GM18502 (cell line): ENCODE measurements around the gene BUB1B.
A peak's percentile ranks its signal among the peaks of the same experiment; 100 is the strongest.
"Not testable (repeated sequence)": the region's sequence is repeated elsewhere in the genome, so short reads cannot be mapped to it uniquely, and the experiment has no call there.

ENCODE experiments used
- ATAC-seq: cut with Tn5 transposase; IDR thresholded peaks from one replicate; pipeline ENCODE4 v1.9.1; 2021; ENCODE audit warnings: mild to moderate bottlenecking; ENCODE audit not compliant: unreplicated experiment, poor library complexity

BUB1B gene

DNA sequence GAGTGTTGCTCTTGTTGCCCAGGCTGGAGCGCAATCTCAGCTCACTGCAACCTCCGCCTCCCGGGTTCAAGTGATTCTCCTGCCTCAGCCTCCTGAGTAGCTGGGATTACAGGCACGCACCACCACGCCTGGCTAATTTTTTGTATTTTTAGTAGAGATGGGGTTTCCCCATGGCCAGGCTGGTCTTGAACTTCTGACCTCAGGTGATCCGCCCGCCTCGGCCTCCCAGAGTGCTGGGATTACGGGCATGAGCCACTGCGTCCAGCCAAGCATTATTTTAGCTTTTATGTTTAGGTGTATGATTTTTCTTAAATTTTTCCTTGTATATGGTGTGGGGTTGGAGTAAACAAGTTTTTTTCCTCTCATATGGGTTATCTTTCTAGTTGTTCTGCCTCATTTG, 6.5 kb downstream of the BUB1B start:
- ATAC-seq = not testable (repeated sequence)

GRCh38 chr15:40175160-40175559, 14.3 kb downstream of the BUB1B start:
- ATAC-seq = no peak

DNA sequence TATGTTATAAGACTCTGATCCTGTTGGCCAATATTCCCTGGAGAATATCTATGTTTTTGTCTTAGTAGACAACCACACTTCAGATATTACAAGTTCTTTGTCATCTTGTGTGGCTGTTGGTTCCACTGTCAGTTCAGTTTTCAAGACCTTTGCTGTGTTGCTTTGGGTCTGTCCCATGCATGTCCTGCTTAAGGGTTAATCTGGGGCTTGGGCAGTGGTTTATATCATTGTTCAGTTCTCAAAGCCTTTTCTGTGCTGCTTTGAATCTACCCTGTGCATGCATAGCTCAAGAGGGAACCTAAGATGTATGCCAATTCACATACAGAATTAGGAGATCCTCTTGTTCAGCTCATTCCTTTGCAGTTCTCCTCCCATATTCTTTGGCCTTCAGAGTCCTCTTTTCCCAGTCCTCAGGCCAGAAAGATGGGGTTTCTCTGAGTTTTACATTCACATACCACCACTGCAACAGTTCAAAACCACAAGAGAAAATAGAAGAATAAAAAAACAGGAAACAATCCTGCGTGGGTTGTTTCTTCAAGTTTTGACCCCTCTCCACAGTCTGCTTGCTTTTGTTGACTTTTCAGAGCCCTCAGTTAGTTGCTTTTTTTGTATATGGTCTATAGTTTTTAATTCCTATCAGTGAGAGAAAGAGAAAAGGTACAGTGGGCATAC, 21.6 kb downstream of the BUB1B start:
- ATAC-seq = no peak

- no peak for ATAC-seq
These were observed 23.0 kb downstream of the BUB1B start for GRCh38 chr15:40183636-40184463.

DNA sequence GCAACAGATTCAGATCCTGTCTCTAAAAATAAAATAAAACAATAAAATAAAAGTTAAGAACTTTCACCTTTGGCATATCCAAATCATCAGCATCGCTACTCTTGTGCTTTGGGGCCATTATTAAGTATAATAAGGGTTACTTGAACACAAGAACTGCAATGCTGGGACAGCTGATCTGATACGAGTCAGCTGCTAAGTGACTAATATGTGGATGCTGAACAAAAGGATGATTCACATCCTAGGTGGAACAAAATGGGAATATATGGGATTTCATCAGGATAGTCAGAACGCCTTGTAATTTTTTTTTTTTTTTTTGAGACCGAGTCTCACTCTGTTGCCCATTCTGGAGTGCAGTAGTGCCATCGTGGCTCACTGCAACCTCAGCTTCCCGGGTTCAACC, 29.7 kb downstream of the BUB1B start:
- ATAC-seq = no peak

- no peak for ATAC-seq
These were observed 32.1 kb downstream of the BUB1B start for GRCh38 chr15:40192942-40193341.

- ATAC-seq = no peak
These were observed 36.6 kb downstream of the BUB1B start for GRCh38 chr15:40197434-40197833.

DNA sequence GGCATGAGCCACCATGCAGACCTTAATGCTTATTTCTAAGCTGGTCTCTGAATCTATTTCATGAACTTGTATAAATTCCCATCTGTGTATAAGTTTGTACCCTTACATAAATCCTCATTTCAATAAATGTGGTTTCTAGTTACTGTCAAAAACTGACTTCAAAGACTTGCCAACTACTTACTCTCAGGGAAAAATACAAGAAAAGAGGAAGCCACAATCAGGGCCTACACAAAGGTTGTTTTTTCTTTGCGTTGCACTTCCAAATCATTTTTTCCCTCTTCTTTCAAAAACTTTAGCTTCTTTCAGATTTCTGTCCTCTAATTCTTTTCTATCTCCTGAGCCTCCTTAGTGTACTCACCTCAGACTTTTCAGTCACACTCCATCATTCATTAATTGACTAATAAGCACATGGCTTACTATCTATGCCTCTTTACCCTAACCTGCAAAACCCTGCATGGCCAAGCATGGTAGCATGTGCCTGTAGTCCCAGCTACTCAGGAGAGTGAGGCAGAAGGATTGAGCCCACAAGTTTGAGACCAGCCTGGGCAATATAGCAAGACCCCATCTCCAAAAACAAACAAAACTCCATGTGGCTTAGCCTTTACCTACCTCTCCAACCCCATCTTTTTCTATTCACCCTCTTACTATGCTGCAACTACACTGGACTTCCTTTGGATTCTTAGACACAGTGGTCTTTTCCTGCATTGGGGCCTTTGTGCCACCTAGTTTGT, 37.7 kb downstream of the BUB1B start:
- ATAC-seq = no peak

- no peak for ATAC-seq
These were observed 43.2 kb downstream of the BUB1B start for GRCh38 chr15:40204100-40204499.

DNA sequence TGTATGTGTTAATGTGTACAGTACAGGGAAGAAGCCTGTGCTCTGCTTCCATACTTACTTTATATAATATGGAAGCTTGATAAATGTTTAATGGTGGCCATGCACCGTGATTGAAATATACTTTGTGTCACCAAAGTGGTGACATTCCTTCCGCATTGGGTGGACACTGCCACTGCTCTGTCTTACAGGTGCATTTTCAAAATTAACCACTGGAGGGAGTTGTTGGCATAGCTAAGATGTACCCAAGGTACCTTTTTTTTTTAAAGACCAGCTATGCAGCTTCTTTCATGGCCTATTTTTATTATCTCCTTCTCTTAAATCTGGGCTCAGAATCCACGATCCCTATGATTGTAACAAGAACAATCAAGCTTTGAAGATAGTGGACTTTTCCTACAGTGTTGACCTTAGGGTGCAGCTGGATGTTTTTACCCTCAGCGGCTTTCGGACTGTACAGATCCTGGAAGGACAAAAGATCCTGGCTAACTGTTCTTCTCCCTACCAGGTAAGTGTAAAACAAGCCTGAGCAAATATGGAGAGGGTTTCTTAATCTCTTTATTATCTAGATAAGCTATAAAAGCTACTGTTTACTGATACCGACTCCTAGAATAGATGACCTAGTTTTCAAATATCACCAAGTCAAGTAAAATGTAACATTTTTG, 56.4 kb downstream of the BUB1B start:
- peak; percentile 57 for ATAC-seq

GRCh38 chr15:40219801-40220200, 58.9 kb downstream of the BUB1B start:
- ATAC-seq = no peak

- no peak for ATAC-seq
These were observed 61.3 kb downstream of the BUB1B start for GRCh38 chr15:40222131-40222530.

DNA sequence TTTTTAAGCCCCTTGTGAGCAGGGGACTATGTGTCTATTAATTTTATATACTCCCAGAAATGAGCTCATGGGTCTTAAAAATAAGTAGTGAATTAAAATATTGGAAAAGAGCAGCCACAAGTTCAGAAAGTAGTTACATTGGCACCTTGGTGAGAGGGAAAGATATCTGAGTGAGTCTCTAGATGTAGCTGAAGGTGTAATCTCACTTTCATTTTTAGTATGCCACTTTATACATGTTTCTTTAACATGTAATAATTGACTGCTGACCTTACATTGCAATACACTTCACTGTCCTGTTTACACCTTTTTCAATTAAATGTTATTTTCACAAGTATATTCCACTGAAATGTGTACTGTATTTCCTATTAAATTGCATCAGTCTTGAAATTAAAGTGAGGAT, 65.9 kb downstream of the BUB1B start:
- no peak for ATAC-seq

DNA sequence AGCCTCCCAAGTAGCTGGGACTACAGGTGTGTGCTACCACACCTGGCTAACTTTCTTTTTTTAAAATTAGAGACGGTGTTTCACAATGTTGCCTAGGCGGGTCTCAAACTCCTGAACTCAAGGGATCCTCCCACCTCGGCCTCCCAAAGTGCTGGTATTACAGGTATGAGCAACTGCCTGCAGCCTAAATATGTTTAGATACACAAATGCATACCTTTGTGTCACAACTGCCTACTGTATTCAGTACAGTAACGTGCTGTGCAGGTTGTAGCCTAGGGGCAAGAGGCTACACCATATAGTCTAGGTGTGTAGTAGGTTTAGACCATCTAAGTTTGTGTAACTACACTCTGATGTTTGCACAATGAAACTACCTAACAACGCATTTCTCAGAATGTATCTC, 68.4 kb downstream of the BUB1B start:
- ATAC-seq = no peak

DNA sequence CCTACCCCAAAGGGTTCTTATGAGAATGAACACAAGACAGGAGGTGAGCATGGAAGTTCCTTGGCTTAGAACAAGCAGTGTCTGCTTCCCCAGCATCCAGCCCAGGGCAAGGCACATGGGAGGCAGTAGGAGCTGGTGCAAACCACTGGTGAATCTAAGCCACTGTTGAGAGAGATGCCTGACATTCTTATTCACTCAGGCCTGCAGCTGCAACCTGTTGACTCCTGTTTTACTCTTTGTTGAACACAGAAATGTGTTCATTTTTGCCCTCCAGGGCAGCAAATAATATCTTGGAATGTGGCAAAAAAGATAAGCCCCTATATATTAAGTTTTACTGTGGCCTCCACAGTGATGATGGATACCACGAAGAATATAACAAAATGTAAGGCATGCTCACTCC, 69.1 kb downstream of the BUB1B start:
- ATAC-seq = no peak

DNA sequence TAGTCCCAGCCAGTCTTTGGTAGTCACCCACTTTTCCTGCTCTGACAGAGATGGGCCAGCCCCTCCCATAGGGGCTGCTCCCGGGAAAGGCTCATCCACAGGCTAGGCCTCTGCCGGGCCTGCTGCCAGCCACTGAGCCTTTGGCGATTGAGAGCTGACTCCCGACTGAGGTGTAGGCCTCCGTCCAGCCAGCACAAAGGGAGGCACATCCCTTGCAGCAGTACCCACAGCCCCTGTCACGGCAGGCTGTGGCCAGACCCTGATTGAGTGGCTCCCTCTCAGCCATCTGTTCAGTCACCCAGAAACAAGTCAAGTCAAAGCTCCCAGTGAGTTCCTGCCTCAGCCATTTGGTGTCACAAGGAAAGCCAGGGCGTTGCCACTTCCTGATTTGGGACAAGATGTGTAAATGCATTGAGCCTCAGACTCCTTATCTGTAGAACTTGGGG, 71.8 kb downstream of the BUB1B start:
- no peak for ATAC-seq

GRCh38 chr15:40233727-40234577, 73.1 kb downstream of the BUB1B start:
- ATAC-seq = no peak

GRCh38 chr15:40234783-40235182, 73.9 kb downstream of the BUB1B start:
- no peak for ATAC-seq

- ATAC-seq = no peak
These were observed 74.5 kb downstream of the BUB1B start for GRCh38 chr15:40235201-40235885.
